ENCODE data around the gene KCNAB3.

The KCNAB3 gene

GRCh38 chr17:7940034-7940433 is 10.4 kb upstream of the KCNAB3 start:
- no peak for DNase-seq (ENCODE audit: low read depth)

DNA sequence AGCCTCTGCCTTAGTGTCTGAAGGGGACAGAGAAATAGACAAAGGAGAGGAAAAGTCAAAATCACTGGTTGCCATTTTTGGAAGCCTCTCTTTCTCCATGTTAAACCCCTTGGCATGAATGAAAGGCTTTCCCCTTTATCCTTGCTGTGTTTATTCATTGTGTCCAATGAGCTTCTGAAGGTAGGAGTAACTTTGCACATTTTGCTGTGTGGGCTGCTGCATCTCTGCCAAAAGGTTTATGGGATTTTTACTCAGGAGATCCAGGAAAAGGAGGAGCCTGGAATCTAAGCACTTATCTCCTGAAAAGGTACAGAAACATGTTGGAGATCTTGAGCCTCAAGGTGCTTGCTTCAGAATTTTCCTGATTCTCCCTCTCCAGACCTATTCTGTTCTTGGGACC is 6.2 kb upstream of the KCNAB3 start:
- no peak for DNase-seq (ENCODE audit: low read depth)

DNA sequence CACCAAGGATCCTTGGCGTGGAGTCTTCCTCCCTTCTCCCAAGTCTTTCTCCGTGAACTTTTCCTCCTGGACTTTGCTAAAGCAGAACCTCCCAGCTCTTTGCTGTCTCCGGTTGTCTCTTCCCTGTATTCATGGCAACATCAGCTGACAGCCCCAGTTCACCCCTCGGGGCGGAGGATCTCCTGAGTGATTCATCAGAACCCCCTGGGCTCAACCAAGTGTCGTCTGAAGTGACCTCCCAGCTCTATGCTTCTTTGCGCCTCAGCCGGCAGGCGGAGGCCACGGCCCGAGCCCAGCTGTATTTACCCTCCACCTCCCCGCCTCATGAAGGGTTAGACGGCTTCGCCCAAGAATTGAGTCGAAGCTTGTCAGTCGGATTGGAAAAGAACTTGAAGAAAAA is 3.3 kb upstream of the KCNAB3 start:
- DNase-seq (ENCODE audit: low read depth), result no peak

GRCh38 chr17:7932483-7932891 is 2.8 kb upstream of the KCNAB3 start:
- no peak for DNase-seq (ENCODE audit: low read depth)

DNA sequence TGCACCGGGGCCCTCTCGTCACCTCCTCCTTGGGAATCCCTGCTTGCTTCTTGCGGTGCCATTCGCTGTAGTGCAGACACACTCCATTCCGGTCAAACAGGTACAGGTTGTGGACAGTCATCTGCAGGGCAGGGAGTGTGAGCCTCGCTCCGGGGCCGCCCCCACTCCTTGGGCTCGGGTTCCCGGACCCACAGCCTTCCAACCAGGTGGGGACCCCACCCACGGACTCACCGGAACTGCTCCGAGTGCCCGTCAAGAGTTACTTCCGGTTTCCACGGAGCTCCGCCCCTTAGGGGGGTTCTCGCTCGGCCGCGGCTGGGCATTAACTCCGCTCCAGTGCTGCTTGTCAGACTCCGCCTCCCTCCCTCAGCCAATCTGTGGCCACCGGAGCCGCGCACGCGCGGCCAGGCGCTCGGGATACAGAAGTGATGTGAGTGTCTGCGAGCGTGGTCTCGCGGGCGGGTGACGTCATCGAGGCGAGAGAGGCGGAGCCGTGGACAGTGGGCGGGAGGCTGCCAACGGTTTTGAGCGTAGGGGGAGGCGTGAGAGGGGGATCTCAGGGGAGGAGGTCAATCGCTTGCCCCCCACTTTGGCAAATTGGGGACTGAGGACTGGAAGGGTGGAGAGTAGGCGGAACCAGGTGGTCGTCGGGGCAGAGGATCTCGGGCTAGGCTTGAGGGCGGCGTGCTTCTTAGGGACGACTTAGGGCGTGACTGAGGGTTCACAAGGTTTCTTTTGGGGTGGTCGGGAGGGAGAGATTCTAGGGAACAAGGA is 2.2 kb upstream of the KCNAB3 start, which contains the start of the genes CNTROB and TRAPPC1:
Gene CNTROB (plus strand): TSS at position 498 of the 774 bp plus-strand sequence. CDS start 874 bp downstream, outside the sequence.
Gene TRAPPC1 (minus strand): TSS at position 238 of the 774 bp plus-strand sequence. CDS start 117 bp downstream, at position 121.
- DNase-seq (ENCODE audit: low read depth), result peak; percentile 88

DNA sequence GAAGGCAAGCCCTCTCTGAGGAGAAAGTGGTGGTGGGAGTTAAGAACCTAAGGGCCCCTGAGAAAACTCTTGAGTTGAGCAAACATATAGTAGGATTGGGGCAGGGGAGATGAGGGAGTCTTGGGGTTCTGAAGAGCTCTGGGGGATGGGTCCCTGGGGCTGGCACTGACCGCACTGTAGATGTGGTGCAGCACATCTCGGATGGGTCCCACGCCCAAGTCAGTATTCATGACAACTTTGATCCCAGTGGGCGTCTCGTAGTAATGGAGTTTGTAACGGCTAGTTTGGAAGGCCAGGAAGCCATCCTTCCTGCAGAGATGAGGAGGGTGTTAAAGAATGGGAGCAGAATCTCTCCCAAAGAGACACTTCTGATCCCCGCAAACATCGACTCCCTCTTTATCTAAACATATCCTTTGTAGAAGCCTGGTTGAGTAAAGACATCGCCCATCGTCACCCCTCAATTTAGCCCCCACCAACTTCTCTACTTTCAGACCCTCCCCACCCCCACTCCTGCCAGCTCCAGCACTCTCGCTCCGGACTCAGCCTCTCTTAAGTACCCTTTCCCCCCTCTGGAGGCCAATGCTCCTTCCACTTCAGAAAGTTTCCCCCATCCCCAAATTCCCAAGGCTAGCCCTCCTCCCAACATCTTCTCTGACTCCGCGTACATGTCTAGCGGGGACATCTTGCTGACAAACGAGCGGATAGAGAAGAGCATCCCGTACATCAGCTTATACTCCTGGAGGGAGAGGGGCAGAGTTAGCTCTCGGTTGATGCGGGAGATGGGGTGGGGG is 1.4 kb upstream of the KCNAB3 start:
- DNase-seq (ENCODE audit: low read depth), result no peak

GRCh38 chr17:7927596-7927995 is 2.1 kb downstream of the KCNAB3 start:
- DNase-seq (ENCODE audit: low read depth), result no peak

DNA sequence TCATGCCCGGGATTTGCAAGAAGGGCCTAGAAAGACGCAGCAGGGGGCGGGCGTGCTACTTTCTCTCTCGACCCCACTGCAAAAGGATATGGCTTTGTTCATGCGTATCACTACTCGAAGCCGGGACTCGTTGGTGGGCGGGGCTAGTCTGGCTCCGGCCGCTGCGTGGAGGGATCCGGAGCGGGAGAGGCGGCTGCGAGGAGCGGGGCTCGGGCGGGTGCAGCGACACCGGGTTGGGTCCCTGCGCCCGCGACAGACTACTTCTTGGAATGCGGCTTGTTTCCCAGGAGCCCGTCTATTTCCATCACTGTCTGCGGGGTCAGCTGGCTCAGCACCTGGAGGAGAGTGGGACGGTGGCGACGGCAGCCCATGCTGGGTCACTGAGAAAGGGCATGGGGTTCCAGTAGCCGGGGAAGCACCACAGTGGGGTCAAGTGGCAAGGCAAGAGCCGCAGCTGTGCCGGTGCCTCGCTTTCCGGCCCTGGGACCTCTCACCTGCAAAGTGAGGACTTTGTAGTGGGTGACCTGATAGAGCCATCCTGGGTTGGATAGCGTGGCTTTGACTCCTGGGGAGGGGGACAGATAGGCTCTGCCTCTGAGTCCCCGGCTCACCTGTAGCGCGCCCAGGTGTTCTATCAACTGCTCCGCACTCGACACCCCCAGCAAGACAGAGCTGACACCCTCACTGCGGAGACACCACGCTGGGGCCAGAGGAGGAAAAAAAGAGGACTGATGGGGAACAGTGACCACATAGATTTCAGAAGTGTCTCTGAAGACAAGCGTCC is 6.6 kb downstream of the KCNAB3 start:
- no peak for DNase-seq (ENCODE audit: low read depth)

- DNase-seq (ENCODE audit: low read depth), result no peak
These were observed 7.3 kb downstream of the KCNAB3 start for GRCh38 chr17:7922269-7922844.

DNA sequence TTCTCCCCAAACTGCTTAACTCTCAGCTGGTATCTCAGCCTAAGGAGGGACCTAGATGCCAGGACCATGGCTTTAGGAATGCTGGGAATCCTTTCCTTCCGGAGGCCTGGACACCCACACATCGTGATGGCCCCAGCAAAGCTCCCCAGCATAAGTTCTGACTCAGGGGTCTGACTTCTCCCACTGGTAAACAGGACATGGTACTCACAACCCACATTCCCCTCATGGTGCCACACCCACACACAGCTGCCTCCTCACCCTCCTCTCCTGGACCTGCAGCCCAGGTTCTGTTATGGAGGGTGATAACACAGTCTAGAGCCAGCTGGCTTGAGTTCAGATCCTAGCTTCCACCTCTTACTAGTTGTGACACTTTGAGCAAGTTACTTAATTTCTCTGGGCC is 12.8 kb downstream of the KCNAB3 start:
- DNase-seq (ENCODE audit: low read depth), result peak; percentile 65

DNA sequence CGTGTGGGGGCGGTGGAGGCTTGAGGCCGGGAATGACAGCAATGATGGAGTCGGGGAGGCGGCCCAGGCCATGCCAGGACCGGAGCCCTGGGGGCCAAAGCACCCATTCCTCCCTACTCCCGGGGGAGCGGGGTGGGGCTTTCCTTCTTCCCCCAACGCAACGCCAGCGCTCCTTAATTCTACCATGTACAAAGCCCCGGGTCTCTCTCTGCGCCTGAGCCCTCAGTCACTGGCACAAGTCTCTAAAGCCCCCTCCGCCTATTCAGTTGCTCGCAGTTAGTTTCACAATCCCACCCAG is 13.3 kb downstream of the KCNAB3 start:
- DNase-seq (ENCODE audit: low read depth), result no peak

- DNase-seq (ENCODE audit: low read depth), result peak; percentile 88
These were observed 13.9 kb downstream of the KCNAB3 start, which contains the start of gene RNF227 for GRCh38 chr17:7915611-7916384. Gene RNF227 (minus strand): TSS chr17:7916289. CDS start chr17:7916195, 94 bp downstream.

GRCh38 chr17:7915179-7915610 is 14.5 kb downstream of the KCNAB3 start:
- DNase-seq (ENCODE audit: low read depth), result no peak

GRCh38 chr17:7912927-7913524 is 16.6 kb downstream of the KCNAB3 start:
- DNase-seq (ENCODE audit: low read depth), result no peak

- no peak for DNase-seq (ENCODE audit: low read depth)
These were observed 18.5 kb downstream of the KCNAB3 start for GRCh38 chr17:7911116-7911515.

DNA sequence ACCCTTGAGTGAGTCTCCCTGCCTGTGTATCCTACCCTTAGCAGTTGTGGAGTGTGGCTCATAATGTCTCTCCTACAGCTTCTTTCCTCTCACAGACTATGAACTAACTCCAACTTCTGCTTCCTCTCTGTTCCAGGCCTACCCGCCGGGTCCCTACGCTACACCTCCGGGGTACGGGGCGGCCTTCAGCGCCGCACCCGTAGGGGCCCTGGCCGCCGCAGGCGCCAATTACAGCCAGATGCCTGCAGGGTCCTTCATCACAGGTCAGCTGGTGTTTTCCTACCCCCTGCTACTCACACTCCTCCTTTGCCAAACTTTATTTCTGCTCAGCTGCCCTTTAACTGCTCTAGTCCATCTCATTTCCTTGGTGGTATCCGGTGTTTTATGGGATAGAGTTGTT is 18.9 kb downstream of the KCNAB3 start:
- DNase-seq (ENCODE audit: low read depth), result no peak

GRCh38 chr17:7910281-7910680 is 19.4 kb downstream of the KCNAB3 start:
- DNase-seq (ENCODE audit: low read depth), result no peak

DNA sequence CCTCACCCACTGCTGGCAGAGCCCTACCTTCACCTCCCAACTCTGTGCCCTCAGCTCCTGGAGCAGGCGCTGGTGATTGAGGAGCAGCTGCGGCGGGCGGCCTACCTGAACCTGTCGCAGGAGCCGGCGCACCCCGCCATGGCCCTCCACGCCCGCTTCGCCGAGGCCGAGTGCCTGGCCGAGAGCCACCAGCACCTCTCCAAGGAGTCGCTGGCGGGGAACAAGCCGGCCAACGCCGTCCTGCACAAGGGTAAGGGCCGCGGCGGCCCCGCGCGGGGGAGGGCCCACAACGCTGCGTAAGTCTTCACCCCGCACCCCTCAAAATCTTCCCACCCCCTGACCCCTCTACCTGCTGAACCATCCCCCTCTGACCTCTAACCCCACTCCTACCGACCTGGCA is 20.6 kb downstream of the KCNAB3 start:
- DNase-seq (ENCODE audit: low read depth), result no peak

DNA sequence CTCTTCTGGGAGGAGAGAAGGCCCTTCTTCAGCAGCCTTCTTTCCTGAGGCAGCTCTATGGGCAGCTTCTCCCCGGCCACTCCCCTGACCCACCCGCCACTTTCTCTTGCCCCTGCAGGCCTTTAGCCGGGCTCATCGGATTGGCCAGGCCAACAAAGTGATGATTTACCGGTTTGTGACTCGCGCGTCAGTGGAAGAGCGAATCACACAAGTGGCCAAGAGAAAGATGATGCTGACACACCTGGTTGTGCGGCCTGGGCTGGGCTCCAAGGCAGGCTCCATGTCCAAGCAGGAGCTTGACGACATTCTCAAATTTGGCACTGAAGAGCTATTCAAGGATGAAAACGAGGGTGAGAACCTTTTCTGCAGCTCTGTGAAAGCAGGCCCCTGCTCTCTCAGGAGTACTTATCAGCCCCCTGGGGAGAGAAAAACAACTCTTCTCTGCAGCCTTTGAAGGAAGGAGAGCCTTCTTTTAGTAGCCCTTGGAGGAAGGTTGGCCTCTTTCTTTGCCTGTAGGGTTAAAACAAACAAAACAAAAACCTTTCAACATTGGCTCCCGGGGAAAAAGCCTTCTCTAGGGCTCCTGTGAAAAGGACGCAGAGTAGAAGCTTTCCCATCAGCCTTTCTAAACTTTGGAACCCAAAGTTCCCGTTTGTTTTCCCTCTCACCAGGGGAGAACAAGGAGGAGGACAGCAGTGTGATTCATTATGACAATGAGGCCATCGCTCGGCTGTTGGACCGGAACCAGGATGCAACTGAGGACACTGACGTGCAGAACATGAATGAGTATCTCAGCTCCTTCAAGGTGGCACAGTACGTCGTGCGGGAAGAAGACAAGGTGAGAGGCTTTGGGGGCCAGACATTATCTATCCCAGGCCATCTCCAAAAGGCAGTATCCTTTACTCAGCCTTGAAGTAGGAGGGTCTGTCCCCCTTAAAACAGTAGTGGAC is 26.2 kb downstream of the KCNAB3 start:
- DNase-seq (ENCODE audit: low read depth), result no peak

DNA sequence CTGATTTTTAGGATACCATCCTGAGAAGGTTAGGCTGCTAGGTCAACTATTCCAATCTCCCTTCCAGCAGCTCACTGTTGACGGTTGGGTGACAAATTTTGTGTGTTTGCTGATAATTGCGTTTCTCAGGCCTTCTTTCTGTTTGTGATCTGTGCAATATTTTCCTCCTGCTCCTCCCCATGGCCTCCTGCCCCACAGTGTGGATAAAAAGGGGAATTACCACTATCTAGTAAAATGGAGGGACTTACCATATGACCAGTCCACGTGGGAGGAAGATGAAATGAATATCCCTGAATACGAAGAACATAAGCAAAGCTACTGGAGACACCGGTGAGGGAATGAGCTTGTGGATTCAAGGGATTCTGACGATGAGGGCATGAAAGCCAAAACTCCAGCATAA is 31.9 kb downstream of the KCNAB3 start:
- no peak for DNase-seq (ENCODE audit: low read depth)
